ENCODE results near the gene MYO18B.

The MYO18B gene

GRCh38 chr22:25902402-25902801, 160.4 kb downstream of the MYO18B start:
- no peak for DNase-seq (ENCODE audit: low read depth)

- DNase-seq (ENCODE audit: low read depth) = no peak
Measured at GRCh38 chr22:25903294-25903693, 161.3 kb downstream of the MYO18B start.

GRCh38 chr22:25908212-25908611, 166.2 kb downstream of the MYO18B start:
- DNase-seq (ENCODE audit: low read depth) = no peak

DNA sequence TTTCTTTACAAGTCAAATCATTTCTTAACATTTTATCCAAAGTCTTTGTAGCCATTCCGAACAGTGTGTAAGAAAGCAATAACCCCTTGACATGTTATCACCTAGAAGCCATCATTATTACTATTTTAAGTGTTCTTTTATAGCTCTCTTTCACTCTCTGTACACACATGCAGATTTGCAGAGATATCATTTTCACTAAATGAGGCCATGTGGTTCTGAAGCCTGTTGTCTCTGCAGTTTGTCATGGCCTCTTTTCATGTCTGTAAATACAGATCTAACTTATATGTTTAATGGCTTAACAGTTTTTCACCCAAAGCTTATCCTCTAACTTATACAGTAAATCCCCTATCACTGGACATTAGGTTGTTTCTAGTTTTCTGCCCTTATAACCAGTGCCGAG, 166.8 kb downstream of the MYO18B start:
- no peak for DNase-seq (ENCODE audit: low read depth)

GRCh38 chr22:25909614-25910387, 167.8 kb downstream of the MYO18B start:
- DNase-seq (ENCODE audit: low read depth) = no peak

GRCh38 chr22:25911243-25911972, 169.4 kb downstream of the MYO18B start:
- DNase-seq (ENCODE audit: low read depth) = no peak

- no peak for DNase-seq (ENCODE audit: low read depth)
Measured at GRCh38 chr22:25919452-25919851, 177.5 kb downstream of the MYO18B start.

- DNase-seq (ENCODE audit: low read depth) = no peak
Measured at GRCh38 chr22:25922141-25922540, 180.2 kb downstream of the MYO18B start.

DNA sequence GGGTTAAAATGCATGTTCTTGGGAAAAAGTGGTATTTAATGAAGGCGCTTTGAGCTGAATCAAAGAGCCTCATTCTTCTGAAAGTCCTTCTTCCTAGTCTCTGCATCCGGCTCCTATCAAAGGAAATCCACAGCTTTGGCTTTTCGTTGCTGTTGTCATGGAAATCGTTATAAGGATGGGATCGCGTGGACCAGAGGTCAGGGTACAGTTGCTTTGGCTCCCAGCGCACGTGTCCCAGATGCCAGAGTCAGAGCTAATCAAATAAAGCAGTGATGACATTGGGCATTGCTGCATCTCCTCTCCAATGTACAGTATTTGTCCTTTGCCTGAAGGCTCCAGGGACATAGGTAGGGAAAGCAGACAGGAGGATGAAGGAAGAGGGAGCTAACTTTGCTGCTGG, 181.9 kb downstream of the MYO18B start:
- no peak for DNase-seq (ENCODE audit: low read depth)

DNA sequence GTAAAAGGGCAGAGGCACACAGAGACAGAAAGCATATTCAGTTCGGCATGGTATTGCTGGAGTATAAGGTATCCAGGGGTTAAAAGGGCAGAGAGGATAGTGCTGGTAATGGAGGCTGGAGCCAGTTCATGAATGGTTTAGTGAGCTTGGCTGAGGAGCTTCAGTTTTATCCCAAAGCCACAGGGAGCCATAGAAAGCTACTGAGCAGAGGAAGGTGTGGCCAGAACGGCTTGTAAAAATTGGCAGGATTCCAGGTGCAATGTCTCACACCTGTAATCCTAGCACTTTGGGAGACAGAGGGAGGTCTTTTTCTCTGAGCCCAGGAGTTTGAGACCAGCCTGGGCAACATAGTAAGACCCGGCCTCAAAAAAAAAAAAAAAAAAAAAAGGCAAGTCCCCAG, 186.1 kb downstream of the MYO18B start:
- DNase-seq (ENCODE audit: low read depth) = no peak

- no peak for DNase-seq (ENCODE audit: low read depth)
Measured at GRCh38 chr22:25929321-25929878, 187.4 kb downstream of the MYO18B start.

DNA sequence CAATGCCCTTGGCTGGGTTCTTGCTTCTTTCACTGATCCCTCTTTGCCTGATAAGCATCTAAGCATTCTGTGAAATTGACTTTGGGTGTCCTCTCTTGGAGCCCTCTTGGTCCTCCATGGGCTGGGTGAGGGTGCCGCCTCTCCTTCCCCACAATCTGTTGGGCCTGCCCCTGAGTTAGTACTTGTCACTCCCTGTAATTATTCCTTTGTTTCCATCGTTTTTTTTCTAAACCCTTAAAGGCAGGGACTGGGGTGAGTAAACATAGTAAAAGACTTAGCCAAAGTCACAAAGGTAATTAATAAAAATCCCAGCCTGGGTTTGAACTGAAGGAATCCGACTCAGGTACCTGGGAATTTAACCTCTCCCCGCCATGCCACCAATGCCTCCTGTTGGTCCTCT, 188.1 kb downstream of the MYO18B start:
- no peak for DNase-seq (ENCODE audit: low read depth)

GRCh38 chr22:25930788-25931310, 188.9 kb downstream of the MYO18B start:
- DNase-seq (ENCODE audit: low read depth) = no peak

- no peak for DNase-seq (ENCODE audit: low read depth)
Measured at GRCh38 chr22:25933158-25933788, 191.3 kb downstream of the MYO18B start.

DNA sequence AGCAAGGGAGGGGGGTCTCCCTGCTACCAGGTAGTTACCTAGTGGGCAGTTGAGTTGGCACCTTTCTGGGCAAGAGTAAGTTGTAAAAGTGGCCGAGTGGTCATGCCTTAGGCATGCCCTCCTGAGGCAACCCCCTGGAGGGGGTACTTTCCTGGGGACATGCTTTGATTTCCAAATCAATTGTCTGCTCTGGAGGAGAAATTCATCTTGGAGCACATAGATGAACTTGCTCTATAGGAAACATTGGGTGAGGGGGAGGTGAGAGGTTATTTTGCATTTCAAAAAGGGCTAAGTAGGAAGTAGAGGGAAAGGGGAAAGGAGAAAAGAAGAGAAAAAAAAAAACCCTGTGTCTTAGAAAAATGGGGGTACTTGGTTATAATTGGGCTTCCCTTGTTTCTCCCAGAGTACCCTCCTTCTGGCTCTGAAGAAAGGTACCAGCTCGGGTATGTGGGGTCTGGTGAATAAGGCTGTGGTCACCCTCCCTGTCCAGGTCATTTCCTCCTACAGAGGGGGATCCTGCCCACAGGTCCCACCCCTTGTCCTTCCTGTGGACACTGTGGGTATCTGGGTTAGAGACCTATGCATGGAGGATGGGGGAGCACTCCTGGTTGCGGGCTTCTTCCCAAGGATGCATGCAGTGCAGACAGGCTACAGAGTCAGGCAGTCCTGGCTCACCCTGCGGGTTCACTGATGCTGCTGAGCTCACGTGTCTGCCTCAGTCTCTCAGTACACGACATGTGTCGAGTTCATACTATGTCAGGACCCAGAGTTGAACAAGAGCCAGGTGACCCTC, 193.5 kb downstream of the MYO18B start:
- no peak for DNase-seq (ENCODE audit: low read depth)

DNA sequence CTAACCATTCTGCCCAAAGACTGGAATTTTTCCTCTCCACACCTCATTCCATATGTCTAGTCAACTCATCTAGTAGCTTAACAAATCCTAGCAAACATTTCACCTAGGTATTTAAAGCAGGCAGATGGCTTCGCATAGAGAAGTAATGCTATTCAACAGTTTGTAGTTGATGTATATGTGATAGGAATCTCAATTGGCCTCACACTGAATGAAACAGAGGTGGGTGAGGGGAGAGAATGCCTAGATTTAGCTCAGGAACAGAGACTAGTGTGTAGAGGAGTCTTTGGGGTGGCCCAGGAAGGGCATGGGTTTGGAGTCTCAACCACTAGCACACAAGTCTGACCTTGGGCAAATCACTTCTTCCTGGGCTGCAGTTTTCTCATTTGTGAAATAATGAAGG, 196.2 kb downstream of the MYO18B start:
- DNase-seq (ENCODE audit: low read depth) = no peak

GRCh38 chr22:25939384-25939783, 197.4 kb downstream of the MYO18B start:
- DNase-seq (ENCODE audit: low read depth) = no peak

- no peak for DNase-seq (ENCODE audit: low read depth)
Measured at GRCh38 chr22:25940479-25940878, 198.5 kb downstream of the MYO18B start.

DNA sequence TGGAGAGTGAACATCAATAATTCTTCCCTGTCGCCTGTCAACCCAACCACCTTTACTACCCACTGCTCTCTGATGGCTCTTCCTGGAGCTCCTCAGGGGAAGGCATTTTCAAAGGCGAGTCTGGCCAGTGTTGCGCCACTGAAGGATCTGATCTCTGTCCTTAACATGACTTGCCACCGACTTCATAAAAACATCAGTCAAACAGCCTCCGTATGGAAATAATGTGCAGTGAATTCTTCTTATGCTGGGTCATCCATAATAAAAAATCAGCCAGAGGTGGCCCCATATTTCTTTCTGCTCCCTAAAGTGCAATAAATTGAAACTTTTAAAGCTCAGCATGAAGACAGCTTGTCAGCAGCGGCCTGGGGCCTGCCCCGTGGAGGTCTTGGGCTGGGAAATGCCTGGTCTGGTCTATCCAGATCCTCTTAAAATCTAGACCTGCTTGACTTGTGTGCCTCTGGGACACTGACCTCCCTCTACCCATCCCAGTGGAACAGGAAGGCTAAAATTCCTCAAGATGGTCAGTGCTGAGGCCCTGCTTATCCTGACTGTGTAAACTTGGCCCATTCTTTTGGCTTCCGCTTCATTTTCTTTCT, 199.5 kb downstream of the MYO18B start:
- DNase-seq (ENCODE audit: low read depth) = no peak

DNA sequence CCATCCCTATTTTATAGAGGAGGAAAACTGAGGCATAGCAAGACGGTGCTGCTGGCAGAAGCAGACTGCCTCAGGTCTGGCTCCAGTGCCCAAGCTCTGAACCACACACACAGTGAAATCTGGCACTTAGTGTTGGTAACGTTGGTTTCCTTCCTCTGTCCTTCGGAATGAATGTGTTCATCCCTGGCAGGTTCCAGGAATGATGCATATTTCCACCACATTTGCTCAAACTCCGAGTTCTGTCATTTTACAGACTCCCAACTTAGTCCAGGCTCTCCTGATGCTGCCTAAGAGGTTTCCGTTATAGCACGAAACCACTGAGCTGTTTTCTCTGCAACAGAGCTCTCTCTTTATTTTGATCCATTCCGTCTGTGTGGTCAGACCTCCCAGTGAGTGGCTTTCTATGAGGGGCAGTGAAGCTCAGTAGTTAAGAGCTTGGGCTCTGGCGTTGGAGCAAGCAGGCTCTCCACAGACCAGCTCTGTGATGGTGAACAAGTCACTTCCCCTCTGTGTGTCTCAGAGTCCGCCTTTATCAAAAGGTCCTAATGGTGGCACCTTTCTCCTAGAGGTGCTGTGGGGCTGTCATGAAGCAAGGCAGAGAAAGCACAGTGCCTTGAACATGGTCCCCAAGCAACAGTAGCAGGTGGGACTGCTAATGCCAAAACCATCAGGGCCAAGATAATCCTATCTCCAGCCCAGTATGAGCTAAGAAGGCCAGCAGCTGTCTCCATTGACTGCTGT, 200.3 kb downstream of the MYO18B start:
- no peak for DNase-seq (ENCODE audit: low read depth)

Data from activated T-helper 9 cell treated with anti-CD3 and anti-CD28 coated beads, Interleukin-2, amount 50 U/mL, for 16 hours (primary cell).